Activated CD4-positive, alpha-beta T cell treated with anti-CD3 and anti-CD28 coated beads, Interleukin-2, amount 50 U/mL, for 48 hours (primary cell): Measurements from ENCODE around the gene OR4L1.
"Not testable (repeated sequence)": the region's sequence is repeated elsewhere in the genome, so short reads cannot be mapped to it uniquely, and the experiment has no call there.

ENCODE experiments used
- DNase-seq, 2 experiments: peaks; one replicate each; pipeline ENCODE4 v3.0.0-alpha.2; 2020

OR4L1 gene, protein sequence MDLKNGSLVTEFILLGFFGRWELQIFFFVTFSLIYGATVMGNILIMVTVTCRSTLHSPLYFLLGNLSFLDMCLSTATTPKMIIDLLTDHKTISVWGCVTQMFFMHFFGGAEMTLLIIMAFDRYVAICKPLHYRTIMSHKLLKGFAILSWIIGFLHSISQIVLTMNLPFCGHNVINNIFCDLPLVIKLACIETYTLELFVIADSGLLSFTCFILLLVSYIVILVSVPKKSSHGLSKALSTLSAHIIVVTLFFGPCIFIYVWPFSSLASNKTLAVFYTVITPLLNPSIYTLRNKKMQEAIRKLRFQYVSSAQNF

DNA sequence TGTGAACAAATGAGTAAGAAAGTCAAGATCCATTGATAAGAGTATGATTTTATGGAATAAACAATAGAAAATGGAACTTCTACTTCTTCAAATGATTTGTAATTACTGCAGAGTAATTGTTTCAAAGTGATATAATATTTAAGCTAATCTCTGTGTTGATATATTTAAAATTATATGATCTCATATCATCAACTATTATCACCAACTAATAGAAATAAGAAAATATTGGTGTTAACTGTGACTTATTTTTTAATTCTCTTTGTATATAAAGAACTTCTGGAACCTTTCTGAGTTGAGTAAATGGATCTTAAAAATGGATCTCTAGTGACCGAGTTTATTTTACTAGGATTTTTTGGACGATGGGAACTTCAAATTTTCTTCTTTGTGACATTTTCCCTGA, at the start of gene OR4L1:
Gene OR4L1, plus strand, starts transcription at position 301 of the 400 bp plus-strand sequence. Its CDS starts 0 bp downstream, at position 301.
- no peak for DNase-seq

DNA sequence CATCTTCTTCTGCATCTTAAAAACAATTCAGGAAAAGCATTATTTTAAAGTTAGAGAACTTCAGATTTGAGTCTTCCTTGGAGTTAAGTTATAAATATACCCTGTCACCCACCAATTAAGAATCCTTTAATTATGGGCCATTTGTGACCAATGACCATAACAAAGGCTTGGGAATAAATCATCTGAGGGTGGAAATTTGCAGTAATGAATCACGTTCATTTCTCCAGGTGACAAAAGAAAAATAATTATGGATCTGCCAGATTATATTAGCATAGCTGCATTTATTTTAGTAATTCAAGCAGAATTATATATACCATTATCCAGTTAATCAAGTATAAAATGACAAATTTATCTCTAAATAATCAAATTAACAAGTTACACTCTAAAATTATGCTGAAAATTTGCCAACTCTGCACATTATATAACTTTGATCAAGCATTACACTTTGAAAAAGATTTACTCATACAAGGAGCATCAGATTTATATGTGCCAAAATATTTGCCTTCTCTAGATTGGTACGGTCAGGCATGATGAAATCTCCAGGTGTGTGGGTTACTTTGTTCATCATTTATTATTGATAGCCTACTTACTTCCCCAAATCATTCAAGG, 40.5 kb upstream of the OR4L1 start, which contains the start of gene OR4K14:
Gene OR4K14, minus strand, starts transcription at position 51 of the 609 bp plus-strand sequence. CDS start 4,114 bp downstream, outside the sequence.
- DNase-seq: no peak

DNA sequence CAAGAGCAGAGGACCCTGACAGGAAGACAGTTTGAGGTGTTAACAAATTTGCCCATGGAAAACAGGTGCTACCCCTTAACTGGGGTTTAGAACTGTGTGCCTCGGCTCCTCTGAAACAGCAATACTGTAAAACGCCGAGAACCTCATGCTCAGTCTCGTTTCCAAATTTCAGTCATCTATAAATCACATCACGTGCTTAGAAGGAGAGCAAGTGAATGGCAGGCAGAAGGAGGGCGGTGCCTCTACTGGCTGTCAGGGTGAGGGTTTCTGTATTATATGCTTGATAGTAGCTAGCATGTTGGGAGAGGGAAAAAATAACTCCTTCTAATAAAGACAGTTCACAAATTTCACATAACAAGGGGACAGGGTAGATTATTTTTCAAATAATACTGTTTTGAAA, 28.8 kb upstream of the OR4L1 start:
- no peak for DNase-seq

DNA sequence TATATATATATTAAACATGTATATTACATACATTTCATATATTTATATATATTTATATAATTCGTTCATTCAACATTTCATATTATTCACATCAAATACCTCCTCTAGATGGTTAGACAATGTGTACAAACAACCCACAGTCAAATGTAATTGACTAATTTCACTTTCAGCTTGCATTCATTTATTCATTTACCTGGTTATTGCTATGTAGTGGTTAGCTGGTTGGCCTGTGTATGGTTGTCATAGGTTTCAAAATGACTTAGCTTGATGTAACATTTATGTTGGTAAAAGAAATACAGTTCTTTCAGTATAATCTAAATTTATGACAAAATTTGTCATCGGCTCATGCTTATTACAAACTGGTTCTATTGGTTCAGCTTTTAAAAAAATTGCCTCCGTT, 24.4 kb upstream of the OR4L1 start:
- no peak for DNase-seq

DNA sequence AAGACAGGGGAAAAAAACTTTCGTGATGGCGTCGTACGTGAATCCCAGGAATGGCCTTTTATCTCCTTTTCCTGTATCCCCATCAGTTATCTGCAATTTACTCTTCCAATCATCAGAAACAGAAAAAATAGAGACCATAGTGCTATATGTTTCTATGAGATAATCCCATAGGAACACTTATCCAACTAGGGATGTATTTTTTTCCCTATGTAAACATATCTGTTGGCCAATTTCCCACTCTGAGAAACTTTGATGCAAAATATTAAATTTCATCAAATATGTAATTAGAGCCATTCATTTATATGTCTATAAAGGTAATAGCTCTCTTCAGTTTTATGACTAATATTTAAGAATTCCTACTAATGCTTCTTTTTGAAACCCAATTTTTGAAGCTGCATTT, 23.9 kb upstream of the OR4L1 start, which contains the start of gene OR4K13:
Gene OR4K13, minus strand, starts transcription at position 101 of the 400 bp plus-strand sequence. CDS start 1,280 bp downstream, outside the sequence.
- DNase-seq: no peak

DNA sequence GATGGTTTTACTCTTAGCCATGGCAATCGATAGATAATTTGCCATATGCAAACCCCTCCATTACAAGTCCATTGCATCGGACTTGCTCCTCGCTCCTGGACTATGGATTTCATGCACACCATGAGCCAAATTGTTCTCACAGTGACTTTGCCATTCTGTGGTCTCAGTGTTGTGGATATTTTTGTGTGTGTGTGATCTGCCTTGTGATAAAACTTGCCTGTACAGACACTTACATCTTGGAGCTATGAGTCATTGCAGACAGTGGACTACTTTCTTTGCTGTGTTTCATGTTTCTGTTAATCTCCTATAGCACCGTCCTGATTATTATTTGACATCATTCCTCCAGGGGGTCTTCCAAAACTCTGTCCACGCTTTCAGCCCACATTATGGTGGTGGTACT, 15.6 kb upstream of the OR4L1 start:
- no peak for DNase-seq

DNA sequence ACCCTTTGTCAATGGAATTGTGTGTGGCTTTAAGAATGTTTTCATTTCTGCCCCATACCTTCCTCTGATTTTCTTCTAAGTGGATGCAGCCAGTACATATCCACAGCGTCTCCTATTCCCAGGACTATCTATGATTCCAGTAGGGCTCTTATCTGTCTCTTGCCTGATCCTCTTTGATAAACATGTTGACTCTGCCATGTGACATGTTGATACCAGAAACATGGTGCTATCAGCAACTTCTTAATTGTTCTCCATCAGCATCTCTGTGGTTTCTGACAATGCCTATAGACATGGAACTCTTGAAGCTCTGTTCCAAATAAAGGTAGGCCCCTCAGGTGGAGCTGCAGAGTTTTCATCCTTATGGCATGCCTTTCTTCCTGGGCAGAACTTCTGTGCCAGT, 11.6 kb upstream of the OR4L1 start:
- DNase-seq: no peak

DNA sequence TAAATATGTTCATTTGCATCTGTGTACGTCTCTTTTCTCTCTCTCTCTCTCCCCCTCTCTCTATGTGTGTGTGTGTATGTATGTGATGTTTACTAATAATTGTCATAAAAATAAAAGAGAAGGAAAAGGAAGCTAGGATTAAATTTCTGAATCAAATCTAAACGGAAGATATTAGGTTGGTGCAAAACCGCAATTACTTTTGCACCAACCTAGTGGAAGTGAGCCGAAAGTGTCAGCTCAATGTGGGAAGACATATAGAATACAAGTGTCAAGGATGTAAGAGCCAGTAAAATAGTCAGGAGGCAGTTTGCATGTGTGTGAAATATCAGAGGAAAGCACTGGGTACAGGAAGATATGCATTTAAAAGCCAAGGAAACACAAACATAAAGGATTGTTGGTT, 32.2 kb downstream of the OR4L1 start:
- DNase-seq: no peak

DNA sequence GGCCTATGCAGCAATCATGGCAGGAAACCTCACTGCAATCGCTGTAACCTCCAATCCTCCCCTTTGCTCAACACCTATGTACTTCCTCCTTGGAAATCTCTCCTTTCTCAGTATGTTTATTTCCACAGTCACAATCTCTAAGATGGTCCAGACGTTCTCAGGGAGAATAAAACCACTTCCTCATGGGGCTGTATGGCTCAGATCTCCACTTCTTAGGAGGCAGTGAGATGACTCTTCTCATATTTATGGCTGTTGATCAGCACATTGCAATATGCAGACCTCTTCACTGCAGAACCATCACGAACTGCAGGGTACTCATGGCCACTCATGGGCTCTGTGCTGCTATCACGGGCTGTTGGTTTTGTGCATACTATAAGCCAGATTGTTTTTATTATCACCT, 33.6 kb downstream of the OR4L1 start:
- DNase-seq: no peak

DNA sequence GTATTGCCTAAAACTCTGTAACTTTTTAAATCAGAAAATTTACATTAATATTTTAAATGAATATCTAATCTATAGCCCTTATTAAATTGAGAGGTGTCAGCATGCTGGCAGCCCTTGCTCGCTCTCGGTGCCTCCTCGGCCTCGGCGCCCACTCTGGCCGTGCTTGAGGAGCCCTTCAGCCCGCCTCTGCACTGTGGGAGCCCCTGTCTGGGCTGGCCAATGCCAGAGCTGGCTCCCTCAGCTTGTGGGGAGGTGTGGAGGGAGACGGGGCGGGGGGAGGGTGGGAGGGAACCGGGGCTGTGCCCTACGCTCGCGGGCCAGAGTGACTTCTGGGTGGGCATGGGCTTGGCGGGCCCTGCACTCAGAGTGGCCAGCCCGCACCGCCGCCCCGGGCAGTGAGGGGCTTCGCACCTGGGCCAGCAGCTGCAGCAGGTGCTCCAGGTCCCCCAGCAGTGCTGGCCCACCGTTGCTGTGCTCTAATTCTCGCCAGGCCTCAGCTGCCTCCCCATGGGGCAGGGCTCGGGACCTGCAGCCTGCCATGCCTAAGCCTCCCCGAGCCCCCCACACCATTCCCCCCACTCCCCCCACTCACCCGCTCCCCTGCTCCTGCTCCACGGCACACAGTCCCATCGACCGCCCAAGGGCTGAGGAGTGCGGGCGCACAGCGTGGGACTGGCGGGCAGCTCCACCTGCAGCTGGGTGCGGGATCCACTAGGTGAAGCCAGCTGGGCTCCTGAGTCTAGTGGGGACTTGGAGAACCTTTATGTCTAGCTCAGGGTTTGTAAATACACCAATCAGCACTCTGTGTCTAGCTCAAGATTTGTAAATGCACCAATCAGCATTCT, 39.3 kb downstream of the OR4L1 start:
- DNase-seq: not testable (repeated sequence)

DNA sequence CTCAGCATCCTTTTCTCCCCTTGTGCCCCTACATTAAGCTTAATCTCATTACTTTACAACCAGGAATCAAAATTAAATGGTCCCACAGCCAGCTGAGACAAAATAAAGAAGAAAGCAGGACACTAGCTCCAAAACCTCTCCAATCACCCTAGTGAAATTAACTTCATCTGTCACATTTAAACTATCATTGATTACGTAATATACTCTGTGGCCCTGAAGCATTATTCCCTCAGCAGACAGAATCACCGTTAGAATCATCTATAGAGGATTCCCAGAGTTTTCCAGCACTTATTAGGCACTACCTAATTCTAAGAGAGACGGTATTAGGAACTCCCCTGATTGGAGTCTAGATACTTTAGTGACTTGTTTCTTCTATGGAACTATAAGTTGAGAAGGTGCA, 50.6 kb downstream of the OR4L1 start, which contains the start of gene OR4K17:
Gene OR4K17, plus strand, starts transcription at position 302 of the 400 bp plus-strand sequence. CDS start 6,761 bp downstream, outside the sequence.
- DNase-seq: no peak
